ENCODE data around the gene DNAJC18. TPM values are rescaled to one million over a fixed set of nuclear protein-coding genes. Genes with fewer than 3 reads are reported as not detected.

DNAJC18 gene
- total and polyA plus RNA-seq, 2 of the 8 experiments (the other 6 are each of a cell fraction or from before 2014, with no cell fraction given), result 7.8 to 29.2 TPM

GRCh38 chr5:139379626-139380449 lies 59.5 kb downstream of the DNAJC18 start (continued):
- TF ChIP-seq CBX5 (IDR thresholded peaks at IDR 0.05; ENCODE audit: low read depth, low read length) (no peak), CBX8 (IDR thresholded peaks at IDR 0.05; ENCODE audit: borderline replicate concordance, low read depth, low read length) (no peak), KDM4A (IDR thresholded peaks at IDR 0.05; ENCODE audit: low read depth, low read length, severe bottlenecking) (no peak), EZH2 (IDR thresholded peaks at IDR 0.05; ENCODE audit: low read depth, low read length, severe bottlenecking) (no peak), MAFK (IDR thresholded peaks at IDR 0.05; ENCODE audit: low read depth, low read length) (no peak), CREB1 (IDR thresholded peaks at IDR 0.05) (no peak), RNF2 (IDR thresholded peaks at IDR 0.05; ENCODE audit: borderline replicate concordance, low read depth, low read length, missing control alignments, poor library complexity, severe bottlenecking) (no peak), SP1 (IDR thresholded peaks at IDR 0.05; ENCODE audit: low read depth, low read length) (no peak), NANOG (IDR thresholded peaks at IDR 0.05; ENCODE audit: insufficient read depth, low read depth, low read length, poor library complexity, severe bottlenecking) (no peak)
